Liver (tissue), 2 donors: Measurements from ENCODE around the gene DNAJB6.

Experiments used
- TF ChIP-seq, protein P1 (sequence below): IDR thresholded peaks from 2 replicates; pipeline ENCODE4 v1.6.1; 2016; ENCODE audit warnings: antibody characterized with exemption
- TF ChIP-seq, protein P2 (sequence below): fragments of 150-350 bp; IDR thresholded peaks from 2 replicates; pipeline ENCODE4 v1.5.1; 2017; ENCODE audit warnings: improper control_type of control experiment, low read depth, low read length; ENCODE audit not compliant: missing input control
- donor health status: healthy.

DNA sequence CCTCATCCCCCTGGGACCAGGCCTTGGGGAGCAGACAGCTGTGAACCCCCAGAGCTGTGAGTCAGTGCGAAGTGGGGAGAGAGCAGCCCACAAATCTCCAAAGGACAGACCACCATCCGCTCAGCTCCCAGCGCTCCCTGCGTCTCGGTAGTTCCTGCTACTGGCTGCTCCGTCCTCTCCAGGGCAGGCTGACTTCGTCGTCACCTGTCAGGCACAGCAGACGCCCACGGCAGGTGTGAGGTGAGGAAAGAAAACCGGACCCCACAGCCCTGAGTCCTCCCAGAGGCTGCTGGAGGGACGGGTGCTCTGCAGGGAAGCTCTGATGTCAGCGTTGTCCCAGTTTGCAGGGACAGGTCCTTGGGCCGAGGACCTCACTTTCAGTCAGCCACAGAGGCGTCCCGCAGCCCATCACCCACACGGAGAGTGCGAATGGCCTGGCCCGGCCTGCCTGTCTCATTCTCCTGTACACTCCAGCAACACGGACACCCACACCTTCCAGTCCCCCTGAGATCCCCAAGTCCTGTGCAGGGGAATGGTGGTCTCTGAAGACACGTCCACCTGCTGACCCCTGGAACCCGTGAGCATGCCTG, 95.2 kb downstream of the DNAJB6 start:
- TF ChIP-seq, protein P1, sequence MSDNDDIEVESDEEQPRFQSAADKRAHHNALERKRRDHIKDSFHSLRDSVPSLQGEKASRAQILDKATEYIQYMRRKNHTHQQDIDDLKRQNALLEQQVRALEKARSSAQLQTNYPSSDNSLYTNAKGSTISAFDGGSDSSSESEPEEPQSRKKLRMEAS, result no peak
- TF ChIP-seq, protein P2, sequence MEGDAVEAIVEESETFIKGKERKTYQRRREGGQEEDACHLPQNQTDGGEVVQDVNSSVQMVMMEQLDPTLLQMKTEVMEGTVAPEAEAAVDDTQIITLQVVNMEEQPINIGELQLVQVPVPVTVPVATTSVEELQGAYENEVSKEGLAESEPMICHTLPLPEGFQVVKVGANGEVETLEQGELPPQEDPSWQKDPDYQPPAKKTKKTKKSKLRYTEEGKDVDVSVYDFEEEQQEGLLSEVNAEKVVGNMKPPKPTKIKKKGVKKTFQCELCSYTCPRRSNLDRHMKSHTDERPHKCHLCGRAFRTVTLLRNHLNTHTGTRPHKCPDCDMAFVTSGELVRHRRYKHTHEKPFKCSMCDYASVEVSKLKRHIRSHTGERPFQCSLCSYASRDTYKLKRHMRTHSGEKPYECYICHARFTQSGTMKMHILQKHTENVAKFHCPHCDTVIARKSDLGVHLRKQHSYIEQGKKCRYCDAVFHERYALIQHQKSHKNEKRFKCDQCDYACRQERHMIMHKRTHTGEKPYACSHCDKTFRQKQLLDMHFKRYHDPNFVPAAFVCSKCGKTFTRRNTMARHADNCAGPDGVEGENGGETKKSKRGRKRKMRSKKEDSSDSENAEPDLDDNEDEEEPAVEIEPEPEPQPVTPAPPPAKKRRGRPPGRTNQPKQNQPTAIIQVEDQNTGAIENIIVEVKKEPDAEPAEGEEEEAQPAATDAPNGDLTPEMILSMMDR, result no peak
